GM20000 (cell line): ENCODE data around the gene MICB.

ENCODE experiments used
- DNase-seq: peaks from one replicate; pipeline ENCODE4 v3.0.0; 2012; ENCODE audit warnings: low spot score
- CTCF ChIP-seq: IDR thresholded peaks from 2 replicates; pipeline ENCODE4 v1.5.1; 2012; ENCODE audit warnings: mild to moderate bottlenecking, control low read depth; ENCODE audit errors: extremely low read depth, missing control alignments

Gene MICB

GRCh38 chr6:31529329-31530150 lies 31.6 kb downstream of the MICB start:
- DNase-seq, result no peak
- TF ChIP-seq CTCF, result no peak

- no peak for TF ChIP-seq CTCF
- no peak for DNase-seq
These were observed 32.7 kb downstream of the MICB start for GRCh38 chr6:31530659-31531058.

GRCh38 chr6:31531162-31531561 lies 33.2 kb downstream of the MICB start:
- DNase-seq, result no peak
- no peak for TF ChIP-seq CTCF

GRCh38 chr6:31531771-31532643 lies 34.1 kb downstream of the MICB start:
- DNase-seq, result no peak

GRCh38 chr6:31532644-31533454 lies 34.9 kb downstream of the MICB start:
- DNase-seq, result no peak
- TF ChIP-seq CTCF, result no peak

More at GRCh38 chr6:31531771-31532643, 34.1 kb downstream of the MICB start:
- no peak for TF ChIP-seq CTCF

- TF ChIP-seq CTCF, result no peak
- no peak for DNase-seq
These were observed 35.5 kb downstream of the MICB start for GRCh38 chr6:31533455-31533841.
